GM12891 (cell line): Measurements from ENCODE around the gene CHPT1.

Source experiments
- PAX5 ChIP-seq: IDR thresholded peaks from 2 replicates; pipeline ENCODE4 v1.6.1; 2011; ENCODE audit warnings: low read length, moderate library complexity, mild to moderate bottlenecking; ENCODE audit not compliant: insufficient read depth, severe bottlenecking
- POLR2A ChIP-seq: IDR thresholded peaks from 2 replicates; pipeline ENCODE4 v1.6.1; 2011; ENCODE audit warnings: low read depth, low read length, control low read depth
- POLR2AphosphoS5 ChIP-seq: IDR thresholded peaks from 2 replicates; pipeline ENCODE4 v1.6.1; 2011; ENCODE audit warnings: low read depth, low read length, control low read depth
- POU2F2 ChIP-seq: IDR thresholded peaks from 2 replicates; pipeline ENCODE4 v1.6.1; 2011; ENCODE audit warnings: low read depth, mild to moderate bottlenecking, control low read depth, low read length, moderate library complexity
- SPI1 ChIP-seq: IDR thresholded peaks from 2 replicates; pipeline ENCODE4 v1.6.1; 2011; ENCODE audit warnings: low read depth, low read length, control low read depth
- TAF1 ChIP-seq: IDR thresholded peaks from 2 replicates; pipeline ENCODE4 v1.6.1; 2011; ENCODE audit warnings: low read depth, low read length, control low read depth

GRCh38 chr12:101700299-101700820, 2.9 kb downstream of the CHPT1 start:
- TF ChIP-seq SPI1 = no peak
- no peak for TF ChIP-seq POLR2A
- TF ChIP-seq TAF1 = no peak
- no peak for TF ChIP-seq POLR2AphosphoS5
- no peak for TF ChIP-seq POU2F2
- no peak for TF ChIP-seq PAX5
